Measurements from ENCODE around the gene DTL.

The DTL gene

GRCh38 chr1:212121779-212122178, 86.2 kb downstream of the DTL start:
- Histone ChIP-seq H3K79me1 (replicated peaks; ENCODE audit: low read length, poor library complexity, severe bottlenecking) (no peaks in the 10 kb centered on the region), H2BK15ac (ENCODE audit: low read depth, poor library complexity, severe bottlenecking) (no peak overlapping the region), H3K27me3 (ENCODE audit: control insufficient read depth in 1 of 2, insufficient read depth in 1 of 2, low read length in 2 of 2) (no peaks in the 10 kb centered on the region), H3K18ac (ENCODE audit: low read depth in 1 of 2, low read length in 2 of 2) (no peak overlapping the region), H2AK5ac (ENCODE audit: low read length, severe bottlenecking) (no peak overlapping the region), H3K27ac (ENCODE audit: low read length, poor library complexity, severe bottlenecking) (no peak overlapping the region), H3K4me3 (ENCODE audit: insufficient read depth in 1 of 2, low read depth in 1 of 2, low read length in 2 of 2) (no peak overlapping the region), H3K4me1 (ENCODE audit: control insufficient read depth, insufficient read depth, low read depth, low read length) (peaks cover 8% of the 10 kb centered on the region), H3K36me3 (ENCODE audit: control insufficient read depth in 1 of 2, insufficient read depth in 2 of 2, low read depth in 1 of 2, low read length in 2 of 2) (no peaks in the 10 kb centered on the region), H4K8ac (ENCODE audit: low read length) (no peak overlapping the region), H2BK5ac (ENCODE audit: low read depth, low read length, poor library complexity, severe bottlenecking) (no peak overlapping the region), H3K23ac (ENCODE audit: low read length in 2 of 2) (no peak overlapping the region), H3K14ac (ENCODE audit: low read length in 2 of 2) (no peak overlapping the region), H3K4me2 (ENCODE audit: low read length, poor library complexity, severe bottlenecking) (no peak overlapping the region), H3K9me3 (ENCODE audit: control insufficient read depth, low read length) (no peaks in the 10 kb centered on the region), H3K9ac (ENCODE audit: low read length) (no peak overlapping the region), H2BK12ac (ENCODE audit: low read length in 2 of 2) (no peak overlapping the region), H2AFZ (ENCODE audit: low read depth, low read length) (no peak overlapping the region), H2BK120ac (ENCODE audit: low read depth, low read length) (no peak overlapping the region), H3K4ac (ENCODE audit: low read depth in 1 of 2, low read length in 2 of 2) (no peak overlapping the region), H4K91ac (ENCODE audit: low read length) (no peak overlapping the region)
- WGBS = 83% methylated on average over 1 of the region's 2 CpGs
- no peak for DNase-seq

GRCh38 chr1:212124690-212125582, 89.4 kb downstream of the DTL start:
- Histone ChIP-seq H3K9me3 (ENCODE audit: control insufficient read depth, low read length) (no peaks in the 10 kb centered on the region), H3K9ac (ENCODE audit: low read length) (no peak overlapping the region), H3K18ac (ENCODE audit: low read depth in 1 of 2, low read length in 2 of 2) (no peak overlapping the region), H3K27me3 (ENCODE audit: control insufficient read depth in 1 of 2, insufficient read depth in 1 of 2, low read length in 2 of 2) (no peaks in the 10 kb centered on the region), H2BK120ac (ENCODE audit: low read depth, low read length) (no peak overlapping the region), H3K4me3 (ENCODE audit: insufficient read depth in 1 of 2, low read depth in 1 of 2, low read length in 2 of 2) (no peak overlapping the region), H2BK5ac (ENCODE audit: low read depth, low read length, poor library complexity, severe bottlenecking) (no peak overlapping the region), H3K23ac (ENCODE audit: low read length in 2 of 2) (peak overlapping the region in 1 of 2 experiments; percentile 9), H4K8ac (ENCODE audit: low read length) (no peak overlapping the region), H3K36me3 (ENCODE audit: control insufficient read depth in 1 of 2, insufficient read depth in 2 of 2, low read depth in 1 of 2, low read length in 2 of 2) (no peaks in the 10 kb centered on the region), H2BK12ac (ENCODE audit: low read length in 2 of 2) (no peak overlapping the region), H3K4me2 (ENCODE audit: low read length, poor library complexity, severe bottlenecking) (no peak overlapping the region), H4K91ac (ENCODE audit: low read length) (no peak overlapping the region), H2AFZ (ENCODE audit: low read depth, low read length) (no peak overlapping the region), H3K4me1 (ENCODE audit: control insufficient read depth, insufficient read depth, low read depth, low read length) (no peaks in the 10 kb centered on the region), H2AK5ac (ENCODE audit: low read length, severe bottlenecking) (no peak overlapping the region), H2BK15ac (ENCODE audit: low read depth, poor library complexity, severe bottlenecking) (no peak overlapping the region), H3K79me1 (replicated peaks; ENCODE audit: low read length, poor library complexity, severe bottlenecking) (no peaks in the 10 kb centered on the region), H3K14ac (ENCODE audit: low read length in 2 of 2) (no peak overlapping the region), H3K27ac (ENCODE audit: low read length, poor library complexity, severe bottlenecking) (no peak overlapping the region), H3K4ac (ENCODE audit: low read depth in 1 of 2, low read length in 2 of 2) (no peak overlapping the region)
- 85% methylated on average over 10 of the region's 11 CpGs for WGBS
- DNase-seq = no peak

GRCh38 chr1:212125654-212126053, 90.1 kb downstream of the DTL start:
- H2BK5ac ChIP-seq (ENCODE audit: low read depth, low read length, poor library complexity, severe bottlenecking) = no peak overlapping the region
- no peak overlapping the region for H3K9ac ChIP-seq (ENCODE audit: low read length)
- no peak overlapping the region for H4K8ac ChIP-seq (ENCODE audit: low read length)
- no peak overlapping the region for H2BK12ac ChIP-seq (ENCODE audit: low read length in 2 of 2)
- H3K36me3 ChIP-seq (ENCODE audit: control insufficient read depth in 1 of 2, insufficient read depth in 2 of 2, low read depth in 1 of 2, low read length in 2 of 2) = no peaks in the 10 kb centered on the region
- no peak overlapping the region for H3K27ac ChIP-seq (ENCODE audit: low read length, poor library complexity, severe bottlenecking)
- no peak overlapping the region for H3K4me3 ChIP-seq (ENCODE audit: insufficient read depth in 1 of 2, low read depth in 1 of 2, low read length in 2 of 2)
- H3K4ac ChIP-seq (ENCODE audit: low read depth in 1 of 2, low read length in 2 of 2) = no peak overlapping the region
- no peaks in the 10 kb centered on the region for H3K27me3 ChIP-seq (ENCODE audit: control insufficient read depth in 1 of 2, insufficient read depth in 1 of 2, low read length in 2 of 2)
- no peak overlapping the region for H3K14ac ChIP-seq (ENCODE audit: low read length in 2 of 2)
- H3K9me3 ChIP-seq (ENCODE audit: control insufficient read depth, low read length) = no peaks in the 10 kb centered on the region
- no peak overlapping the region for H4K91ac ChIP-seq (ENCODE audit: low read length)
- WGBS = 99% methylated on average over 9 of the region's 9 CpGs
- no peaks in the 10 kb centered on the region for H3K79me1 ChIP-seq (replicated peaks; ENCODE audit: low read length, poor library complexity, severe bottlenecking)
- no peaks in the 10 kb centered on the region for H3K4me1 ChIP-seq (ENCODE audit: control insufficient read depth, insufficient read depth, low read depth, low read length)
- no peak overlapping the region for H2AFZ ChIP-seq (ENCODE audit: low read depth, low read length)
- H3K23ac ChIP-seq (ENCODE audit: low read length in 2 of 2) = no peak overlapping the region
- no peak overlapping the region for H3K18ac ChIP-seq (ENCODE audit: low read depth in 1 of 2, low read length in 2 of 2)
- no peak for DNase-seq
- H2BK15ac ChIP-seq (ENCODE audit: low read depth, poor library complexity, severe bottlenecking) = no peak overlapping the region
- H3K4me2 ChIP-seq (ENCODE audit: low read length, poor library complexity, severe bottlenecking) = no peak overlapping the region
- H2BK120ac ChIP-seq (ENCODE audit: low read depth, low read length) = no peak overlapping the region
- H2AK5ac ChIP-seq (ENCODE audit: low read length, severe bottlenecking) = no peak overlapping the region

GRCh38 chr1:212127221-212127620, 91.7 kb downstream of the DTL start:
- Histone ChIP-seq H2BK12ac (ENCODE audit: low read length in 2 of 2) (no peak overlapping the region), H3K4ac (ENCODE audit: low read depth in 1 of 2, low read length in 2 of 2) (no peak overlapping the region), H3K14ac (ENCODE audit: low read length in 2 of 2) (no peak overlapping the region), H2BK15ac (ENCODE audit: low read depth, poor library complexity, severe bottlenecking) (no peak overlapping the region), H3K36me3 (ENCODE audit: control insufficient read depth in 1 of 2, insufficient read depth in 2 of 2, low read depth in 1 of 2, low read length in 2 of 2) (no peaks in the 10 kb centered on the region), H3K4me3 (ENCODE audit: insufficient read depth in 1 of 2, low read depth in 1 of 2, low read length in 2 of 2) (no peak overlapping the region), H2AFZ (ENCODE audit: low read depth, low read length) (no peak overlapping the region), H3K9ac (ENCODE audit: low read length) (no peak overlapping the region), H2BK120ac (ENCODE audit: low read depth, low read length) (no peak overlapping the region), H3K27ac (ENCODE audit: low read length, poor library complexity, severe bottlenecking) (no peak overlapping the region), H2BK5ac (ENCODE audit: low read depth, low read length, poor library complexity, severe bottlenecking) (no peak overlapping the region), H3K27me3 (ENCODE audit: control insufficient read depth in 1 of 2, insufficient read depth in 1 of 2, low read length in 2 of 2) (no peaks in the 10 kb centered on the region), H4K91ac (ENCODE audit: low read length) (no peak overlapping the region), H3K23ac (ENCODE audit: low read length in 2 of 2) (no peak overlapping the region), H2AK5ac (ENCODE audit: low read length, severe bottlenecking) (no peak overlapping the region), H3K18ac (ENCODE audit: low read depth in 1 of 2, low read length in 2 of 2) (no peak overlapping the region), H3K9me3 (ENCODE audit: control insufficient read depth, low read length) (no peaks in the 10 kb centered on the region), H3K79me1 (replicated peaks; ENCODE audit: low read length, poor library complexity, severe bottlenecking) (no peaks in the 10 kb centered on the region), H4K8ac (ENCODE audit: low read length) (no peak overlapping the region), H3K4me2 (ENCODE audit: low read length, poor library complexity, severe bottlenecking) (no peak overlapping the region), H3K4me1 (ENCODE audit: control insufficient read depth, insufficient read depth, low read depth, low read length) (peaks cover 4% of the 10 kb centered on the region)
- 91% methylated on average over 4 of the region's 4 CpGs for WGBS
- DNase-seq = no peak

All from mesenchymal stem cell (in vitro differentiated cells and primary cell).